ENCODE data around the gene INTU.

The INTU gene

DNA sequence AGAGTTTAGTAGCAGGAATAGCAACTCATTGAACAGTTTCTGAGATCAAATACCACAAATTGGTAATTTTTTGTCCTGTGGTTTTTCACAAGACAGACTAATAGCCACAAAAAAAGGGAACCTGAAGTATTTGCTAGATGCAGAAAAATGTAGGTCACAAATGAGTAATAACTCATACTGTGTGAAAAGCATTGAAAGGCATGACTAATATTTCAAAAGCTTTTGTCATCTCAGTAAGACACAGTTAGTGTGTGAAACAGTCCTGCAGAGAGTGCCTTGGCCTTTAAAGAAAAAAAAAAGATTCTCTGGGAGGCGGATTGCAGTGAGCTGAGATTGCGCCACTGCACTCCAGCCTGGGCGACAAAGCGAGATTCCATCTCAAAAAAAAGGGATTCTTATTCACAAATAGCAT, 66.0 kb downstream of the INTU start:
- no peaks in the 10 kb centered on the region for H3K4me1 ChIP-seq (ENCODE audit: insufficient read depth, low read length)

GRCh38 chr4:127708985-127709384, 76.2 kb downstream of the INTU start:
- Histone ChIP-seq H3K27ac (ENCODE audit: low read depth, low read length) (no peak overlapping the region), H3K9ac (ENCODE audit: low read length) (no peak overlapping the region)

More for the DNA sequence above, 66.0 kb downstream of the INTU start:
- H3K4me3 ChIP-seq (ENCODE audit: low read depth in 1 of 2, low read length in 2 of 2): no peak overlapping the region
- H3K9ac ChIP-seq (ENCODE audit: low read length): no peak overlapping the region
- H3K36me3 ChIP-seq (ENCODE audit: insufficient read depth, low read length): no peaks in the 10 kb centered on the region
- H3K27me3 ChIP-seq (ENCODE audit: control insufficient read depth in 1 of 2, insufficient read depth in 2 of 2, low read length in 2 of 2): no peaks in the 10 kb centered on the region
- peaks cover 5% of the 10 kb centered on the region for H3K9me3 ChIP-seq (ENCODE audit: low read length)
- no peak overlapping the region for H3K27ac ChIP-seq (ENCODE audit: low read depth, low read length)

DNA sequence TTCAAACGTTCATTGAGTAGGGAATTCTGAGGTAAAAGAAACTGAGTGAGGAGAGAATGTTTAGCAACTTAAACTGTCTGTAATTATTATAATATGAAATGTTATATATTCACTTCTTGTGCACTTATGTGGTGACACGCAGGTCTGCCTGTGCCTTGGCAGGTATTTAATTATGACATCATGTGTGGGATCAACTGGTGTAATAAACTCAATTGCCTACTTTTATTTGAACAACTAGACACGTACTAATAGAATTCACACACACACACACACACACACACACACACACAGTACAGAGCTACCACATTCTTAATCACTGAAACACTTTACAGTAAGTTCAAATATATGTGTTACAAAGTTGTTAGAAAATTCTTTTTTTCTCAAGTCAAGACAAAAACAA, 76.7 kb downstream of the INTU start:
- H3K9me3 ChIP-seq (ENCODE audit: low read length): no peaks in the 10 kb centered on the region
- H3K4me3 ChIP-seq (ENCODE audit: low read depth in 1 of 2, low read length in 2 of 2): no peak overlapping the region
- no peaks in the 10 kb centered on the region for H3K27me3 ChIP-seq (ENCODE audit: control insufficient read depth in 1 of 2, insufficient read depth in 2 of 2, low read length in 2 of 2)
- no peak overlapping the region for H3K27ac ChIP-seq (ENCODE audit: low read depth, low read length)
- H3K36me3 ChIP-seq (ENCODE audit: insufficient read depth, low read length): peaks cover 5% of the 10 kb centered on the region
- H3K9ac ChIP-seq (ENCODE audit: low read length): no peak overlapping the region
- no peaks in the 10 kb centered on the region for H3K4me1 ChIP-seq (ENCODE audit: insufficient read depth, low read length)

More at GRCh38 chr4:127708985-127709384, 76.2 kb downstream of the INTU start:
- H3K9me3 ChIP-seq (ENCODE audit: low read length): no peaks in the 10 kb centered on the region
- no peaks in the 10 kb centered on the region for H3K4me1 ChIP-seq (ENCODE audit: insufficient read depth, low read length)
- no peak overlapping the region for H3K4me3 ChIP-seq (ENCODE audit: low read depth in 1 of 2, low read length in 2 of 2)
- H3K27me3 ChIP-seq (ENCODE audit: control insufficient read depth in 1 of 2, insufficient read depth in 2 of 2, low read length in 2 of 2): no peaks in the 10 kb centered on the region
- H3K36me3 ChIP-seq (ENCODE audit: insufficient read depth, low read length): peaks cover 5% of the 10 kb centered on the region

DNA sequence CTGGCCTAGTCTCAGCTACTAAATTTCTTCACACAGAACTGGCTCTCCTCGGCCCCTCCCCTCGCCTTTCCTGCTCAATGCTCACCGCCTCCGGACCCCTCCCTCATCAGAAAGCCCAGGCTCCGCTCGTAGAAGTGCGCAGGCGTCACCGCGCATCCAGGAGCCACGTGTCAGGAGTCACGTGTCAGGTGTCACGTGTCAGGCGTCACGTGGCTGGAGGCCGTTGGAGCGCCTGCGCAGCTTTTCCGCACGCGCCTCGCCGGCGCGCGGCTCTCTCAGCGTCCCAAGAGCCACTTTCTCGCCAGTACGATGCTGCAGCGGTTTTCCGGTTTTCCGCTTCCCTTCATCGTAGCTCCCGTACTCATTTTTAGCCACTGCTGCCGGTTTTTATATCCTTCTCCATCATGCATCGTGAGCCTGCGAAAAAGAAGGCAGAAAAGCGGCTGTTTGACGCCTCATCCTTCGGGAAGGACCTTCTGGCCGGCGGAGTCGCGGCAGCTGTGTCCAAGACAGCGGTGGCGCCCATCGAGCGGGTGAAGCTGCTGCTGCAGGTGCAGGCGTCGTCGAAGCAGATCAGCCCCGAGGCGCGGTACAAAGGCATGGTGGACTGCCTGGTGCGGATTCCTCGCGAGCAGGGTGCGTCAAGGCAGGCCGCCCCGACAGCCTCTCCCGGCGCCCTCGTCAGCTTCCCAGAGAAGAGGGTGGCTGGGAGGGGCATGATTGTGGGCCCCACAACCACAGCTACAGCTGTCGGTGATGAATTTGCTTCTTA, 97.6 kb downstream of the INTU start, which contains the start of gene SLC25A31:
Gene SLC25A31, plus strand, starts transcription at position 259 of the 772 bp plus-strand sequence. Its CDS starts 146 bp downstream, at position 405.
- no peaks in the 10 kb centered on the region for H3K9me3 ChIP-seq (ENCODE audit: low read length)
- H3K27ac ChIP-seq (ENCODE audit: low read depth, low read length): no peak within 1 kb of the TSS
- no peaks in the 10 kb centered on the region for H3K4me1 ChIP-seq (ENCODE audit: insufficient read depth, low read length)
- H3K9ac ChIP-seq (ENCODE audit: low read length): no peak within 1 kb of the TSS
- no peaks in the 10 kb centered on the region for H3K27me3 ChIP-seq (ENCODE audit: control insufficient read depth in 1 of 2, insufficient read depth in 2 of 2, low read length in 2 of 2)
- no peak within 1 kb of the TSS for H3K4me3 ChIP-seq (ENCODE audit: low read depth in 1 of 2, low read length in 2 of 2)
- H3K36me3 ChIP-seq (ENCODE audit: insufficient read depth, low read length): no peaks in the 10 kb centered on the region

DNA sequence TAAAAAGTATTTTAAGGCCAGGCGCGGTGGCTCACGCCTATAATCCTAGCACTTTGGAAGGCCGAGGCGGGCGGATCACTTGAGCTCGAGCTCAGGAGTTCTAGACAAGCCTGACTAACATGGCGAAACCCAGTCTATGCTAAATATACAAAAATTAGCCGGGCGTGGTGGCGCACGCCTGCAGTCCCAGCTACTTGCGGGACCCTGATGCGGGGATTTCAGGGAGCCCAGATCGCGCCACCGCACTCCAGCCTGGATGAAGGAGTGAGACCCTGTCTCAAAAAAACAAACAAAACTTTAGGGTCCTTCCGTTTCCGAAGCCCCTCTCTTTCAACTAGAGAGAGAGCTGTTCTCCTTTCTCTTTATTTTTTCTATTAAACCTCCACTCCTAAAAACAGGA, 98.6 kb downstream of the INTU start:
- Histone ChIP-seq H3K9me3 (ENCODE audit: low read length) (no peaks in the 10 kb centered on the region), H3K4me3 (ENCODE audit: low read depth in 1 of 2, low read length in 2 of 2) (no peak overlapping the region), H3K9ac (ENCODE audit: low read length) (no peak overlapping the region), H3K27me3 (ENCODE audit: control insufficient read depth in 1 of 2, insufficient read depth in 2 of 2, low read length in 2 of 2) (no peaks in the 10 kb centered on the region), H3K36me3 (ENCODE audit: insufficient read depth, low read length) (no peaks in the 10 kb centered on the region), H3K27ac (ENCODE audit: low read depth, low read length) (no peak overlapping the region), H3K4me1 (ENCODE audit: insufficient read depth, low read length) (no peaks in the 10 kb centered on the region)

DNA sequence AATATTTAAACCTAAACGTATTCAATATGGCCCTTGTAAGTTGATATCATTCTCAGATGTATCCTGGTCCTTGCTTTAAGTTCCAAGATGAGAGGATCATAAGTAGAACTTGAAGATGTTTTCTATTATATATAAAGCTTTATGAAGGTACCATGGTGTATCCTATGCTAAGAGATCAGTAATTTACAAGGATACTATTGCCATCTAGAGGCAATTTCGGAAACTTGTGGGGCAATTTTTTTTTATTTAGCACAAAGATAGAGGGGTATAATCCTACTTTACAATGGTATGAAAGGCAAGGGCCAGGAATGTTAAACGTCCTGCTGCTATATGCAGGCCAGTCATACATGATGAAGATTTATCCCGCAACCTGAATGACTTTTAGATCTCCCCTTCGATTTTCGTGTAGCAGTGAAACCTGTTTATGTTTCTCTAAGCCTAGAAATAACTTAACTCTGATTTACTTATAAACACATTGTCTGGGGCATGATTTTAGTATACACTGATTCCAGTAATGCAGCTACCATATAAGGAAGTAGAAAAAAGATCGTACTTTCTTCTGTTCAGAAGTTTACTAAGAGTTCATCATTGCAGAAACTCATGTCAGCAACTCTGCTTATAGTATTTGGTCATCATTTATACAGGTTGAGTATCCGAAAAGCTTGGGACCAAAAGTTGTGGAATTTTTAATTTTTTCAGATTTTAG, 100.0 kb downstream of the INTU start:
- no peak overlapping the region for H3K9ac ChIP-seq (ENCODE audit: low read length)
- H3K4me1 ChIP-seq (ENCODE audit: insufficient read depth, low read length): no peaks in the 10 kb centered on the region
- no peak overlapping the region for H3K4me3 ChIP-seq (ENCODE audit: low read depth in 1 of 2, low read length in 2 of 2)
- no peaks in the 10 kb centered on the region for H3K27me3 ChIP-seq (ENCODE audit: control insufficient read depth in 1 of 2, insufficient read depth in 2 of 2, low read length in 2 of 2)
- no peaks in the 10 kb centered on the region for H3K36me3 ChIP-seq (ENCODE audit: insufficient read depth, low read length)
- no peak overlapping the region for H3K27ac ChIP-seq (ENCODE audit: low read depth, low read length)
- no peaks in the 10 kb centered on the region for H3K9me3 ChIP-seq (ENCODE audit: low read length)

GRCh38 chr4:127734976-127735375, 102.2 kb downstream of the INTU start:
- H3K9me3 ChIP-seq (ENCODE audit: low read length): no peaks in the 10 kb centered on the region
- no peaks in the 10 kb centered on the region for H3K27me3 ChIP-seq (ENCODE audit: control insufficient read depth in 1 of 2, insufficient read depth in 2 of 2, low read length in 2 of 2)
- H3K9ac ChIP-seq (ENCODE audit: low read length): no peak overlapping the region
- no peaks in the 10 kb centered on the region for H3K4me1 ChIP-seq (ENCODE audit: insufficient read depth, low read length)
- no peaks in the 10 kb centered on the region for H3K36me3 ChIP-seq (ENCODE audit: insufficient read depth, low read length)
- no peak overlapping the region for H3K4me3 ChIP-seq (ENCODE audit: low read depth in 1 of 2, low read length in 2 of 2)
- H3K27ac ChIP-seq (ENCODE audit: low read depth, low read length): no peak overlapping the region

- Histone ChIP-seq H3K27ac (ENCODE audit: low read depth, low read length) (no peak overlapping the region), H3K4me1 (ENCODE audit: insufficient read depth, low read length) (no peaks in the 10 kb centered on the region), H3K36me3 (ENCODE audit: insufficient read depth, low read length) (no peaks in the 10 kb centered on the region), H3K27me3 (ENCODE audit: control insufficient read depth in 1 of 2, insufficient read depth in 2 of 2, low read length in 2 of 2) (no peaks in the 10 kb centered on the region), H3K9me3 (ENCODE audit: low read length) (no peaks in the 10 kb centered on the region), H3K9ac (ENCODE audit: low read length) (no peak overlapping the region), H3K4me3 (ENCODE audit: low read depth in 1 of 2, low read length in 2 of 2) (no peak overlapping the region)
Measured at GRCh38 chr4:127737295-127737694, 104.5 kb downstream of the INTU start.

GRCh38 chr4:127741247-127741646, 108.5 kb downstream of the INTU start:
- no peak overlapping the region for H3K9ac ChIP-seq (ENCODE audit: low read length)
- no peaks in the 10 kb centered on the region for H3K9me3 ChIP-seq (ENCODE audit: low read length)
- H3K4me1 ChIP-seq (ENCODE audit: insufficient read depth, low read length): no peaks in the 10 kb centered on the region
- H3K27ac ChIP-seq (ENCODE audit: low read depth, low read length): no peak overlapping the region
- H3K36me3 ChIP-seq (ENCODE audit: insufficient read depth, low read length): no peaks in the 10 kb centered on the region
- H3K27me3 ChIP-seq (ENCODE audit: control insufficient read depth in 1 of 2, insufficient read depth in 2 of 2, low read length in 2 of 2): no peaks in the 10 kb centered on the region
- no peak overlapping the region for H3K4me3 ChIP-seq (ENCODE audit: low read depth in 1 of 2, low read length in 2 of 2)

- Histone ChIP-seq H3K27me3 (ENCODE audit: control insufficient read depth in 1 of 2, insufficient read depth in 2 of 2, low read length in 2 of 2) (no peaks in the 10 kb centered on the region), H3K9ac (ENCODE audit: low read length) (no peak overlapping the region), H3K4me3 (ENCODE audit: low read depth in 1 of 2, low read length in 2 of 2) (no peak overlapping the region), H3K9me3 (ENCODE audit: low read length) (no peaks in the 10 kb centered on the region), H3K27ac (ENCODE audit: low read depth, low read length) (no peak overlapping the region), H3K36me3 (ENCODE audit: insufficient read depth, low read length) (no peaks in the 10 kb centered on the region), H3K4me1 (ENCODE audit: insufficient read depth, low read length) (no peaks in the 10 kb centered on the region)
Measured at GRCh38 chr4:127747883-127748282, 115.1 kb downstream of the INTU start.

DNA sequence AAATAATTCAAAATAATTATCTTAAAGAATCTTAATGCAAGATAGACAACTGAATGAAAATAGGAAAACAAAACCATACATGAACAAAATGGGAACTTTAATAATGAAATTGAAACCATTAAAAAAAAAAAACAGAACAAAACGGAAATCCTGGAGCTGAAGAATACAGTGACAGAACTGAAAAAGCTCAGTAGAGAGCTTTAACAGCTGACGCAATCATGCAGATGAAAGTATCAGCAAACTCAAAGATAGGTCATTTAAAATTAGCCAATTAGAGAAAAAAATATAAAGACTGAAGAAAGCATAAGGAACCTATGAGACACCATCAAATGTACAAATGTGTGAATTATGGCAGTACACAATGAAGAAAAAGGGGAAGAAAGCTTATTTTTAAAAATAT, 116.2 kb downstream of the INTU start:
- Histone ChIP-seq H3K9ac (ENCODE audit: low read length) (no peak overlapping the region), H3K27ac (ENCODE audit: low read depth, low read length) (no peak overlapping the region), H3K36me3 (ENCODE audit: insufficient read depth, low read length) (no peaks in the 10 kb centered on the region), H3K27me3 (ENCODE audit: control insufficient read depth in 1 of 2, insufficient read depth in 2 of 2, low read length in 2 of 2) (no peaks in the 10 kb centered on the region), H3K4me1 (ENCODE audit: insufficient read depth, low read length) (no peaks in the 10 kb centered on the region), H3K9me3 (ENCODE audit: low read length) (no peaks in the 10 kb centered on the region), H3K4me3 (ENCODE audit: low read depth in 1 of 2, low read length in 2 of 2) (no peak overlapping the region)

Data from muscle layer of colon (tissue), 2 donors.